Glutamatergic neuron (in vitro differentiated cells): ENCODE data around the gene OPTC. TPM values are rescaled to one million over a fixed set of nuclear protein-coding genes. Genes with fewer than 3 reads are reported as not detected.

ENCODE experiments used
- DNase-seq: peaks from one replicate; pipeline ENCODE4 v3.0.0; 2022
- H3K27ac Mint-ChIP-seq: one replicate; pipeline ENCODE4 v1.8.0; 2020; ENCODE audit warnings: mild to moderate bottlenecking, mixed read lengths, inconsistent platforms; ENCODE audit not compliant: unreplicated experiment
- H3K27me3 Mint-ChIP-seq: one replicate; pipeline ENCODE4 v1.8.0; 2020; ENCODE audit warnings: mild to moderate bottlenecking, moderate library complexity, mixed read lengths, inconsistent platforms; ENCODE audit not compliant: unreplicated experiment
- H3K36me3 Mint-ChIP-seq: one replicate; pipeline ENCODE4 v1.8.0; 2020; ENCODE audit warnings: mild to moderate bottlenecking, mixed read lengths, inconsistent platforms; ENCODE audit not compliant: unreplicated experiment
- H3K4me1 Mint-ChIP-seq: one replicate; pipeline ENCODE4 v1.8.0; 2020; ENCODE audit warnings: mild to moderate bottlenecking, low read depth, mixed read lengths, inconsistent platforms; ENCODE audit not compliant: unreplicated experiment
- H3K4me3 Mint-ChIP-seq: one replicate; pipeline ENCODE4 v1.8.0; 2020; ENCODE audit warnings: mild to moderate bottlenecking, mixed read lengths, inconsistent platforms; ENCODE audit not compliant: unreplicated experiment
- H3K9me3 Mint-ChIP-seq: one replicate; pipeline ENCODE4 v1.8.0; 2020; ENCODE audit warnings: mild to moderate bottlenecking, moderate library complexity, mixed read lengths, inconsistent platforms; ENCODE audit not compliant: unreplicated experiment
- total RNA-seq: library from RNA; stranded (reverse); fragmentation: NEBNext Ultra II Directional; extraction: Animal tissue kit (Norgen Biotek cat#: 25700); gene quantifications from one replicate; pipeline ENCODE4 v1.2.1, GENCODE V29; 2021; ENCODE audit not compliant: unreplicated experiment
- TF ChIP-seq, protein P1 (sequence below): fragments of 200-600 bp; sonication (generic); IDR thresholded peaks from one replicate; pipeline ENCODE4 v1.5.0; 2021; ENCODE audit not compliant: partially characterized antibody, unreplicated experiment

OPTC gene
- total RNA-seq, 1 donor from 2014 or later = not detected

DNA sequence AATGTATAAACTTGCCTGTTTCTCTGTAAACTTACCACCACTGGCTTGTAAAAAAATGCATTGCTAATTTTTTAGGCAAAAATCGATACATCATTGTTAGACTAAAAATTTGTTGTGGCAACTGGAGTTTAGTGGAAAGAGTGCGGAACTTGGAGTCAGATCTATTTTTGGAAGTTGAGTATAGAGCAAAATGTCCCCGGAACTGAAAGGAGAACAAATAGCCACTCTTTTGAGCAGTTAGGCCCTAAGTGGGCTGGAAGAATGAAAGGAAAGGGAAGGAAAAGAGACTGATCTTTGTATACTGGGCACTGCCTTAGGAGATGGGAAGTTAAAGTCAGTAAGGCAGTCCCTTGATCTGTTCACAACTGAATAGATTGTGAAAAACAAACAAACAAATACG is 30.2 kb downstream of the OPTC start:
- Mint-ChIP-seq H3K36me3 (no peaks in the 10 kb centered on the region), H3K4me3 (no peak overlapping the region), H3K27me3 (peaks cover 11% of the 10 kb centered on the region), H3K4me1 (peaks cover 13% of the 10 kb centered on the region), H3K9me3 (peaks cover 3% of the 10 kb centered on the region), H3K27ac (no peak overlapping the region)
- TF ChIP-seq, protein P1, sequence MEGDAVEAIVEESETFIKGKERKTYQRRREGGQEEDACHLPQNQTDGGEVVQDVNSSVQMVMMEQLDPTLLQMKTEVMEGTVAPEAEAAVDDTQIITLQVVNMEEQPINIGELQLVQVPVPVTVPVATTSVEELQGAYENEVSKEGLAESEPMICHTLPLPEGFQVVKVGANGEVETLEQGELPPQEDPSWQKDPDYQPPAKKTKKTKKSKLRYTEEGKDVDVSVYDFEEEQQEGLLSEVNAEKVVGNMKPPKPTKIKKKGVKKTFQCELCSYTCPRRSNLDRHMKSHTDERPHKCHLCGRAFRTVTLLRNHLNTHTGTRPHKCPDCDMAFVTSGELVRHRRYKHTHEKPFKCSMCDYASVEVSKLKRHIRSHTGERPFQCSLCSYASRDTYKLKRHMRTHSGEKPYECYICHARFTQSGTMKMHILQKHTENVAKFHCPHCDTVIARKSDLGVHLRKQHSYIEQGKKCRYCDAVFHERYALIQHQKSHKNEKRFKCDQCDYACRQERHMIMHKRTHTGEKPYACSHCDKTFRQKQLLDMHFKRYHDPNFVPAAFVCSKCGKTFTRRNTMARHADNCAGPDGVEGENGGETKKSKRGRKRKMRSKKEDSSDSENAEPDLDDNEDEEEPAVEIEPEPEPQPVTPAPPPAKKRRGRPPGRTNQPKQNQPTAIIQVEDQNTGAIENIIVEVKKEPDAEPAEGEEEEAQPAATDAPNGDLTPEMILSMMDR = no peak
- no peak for DNase-seq

DNA sequence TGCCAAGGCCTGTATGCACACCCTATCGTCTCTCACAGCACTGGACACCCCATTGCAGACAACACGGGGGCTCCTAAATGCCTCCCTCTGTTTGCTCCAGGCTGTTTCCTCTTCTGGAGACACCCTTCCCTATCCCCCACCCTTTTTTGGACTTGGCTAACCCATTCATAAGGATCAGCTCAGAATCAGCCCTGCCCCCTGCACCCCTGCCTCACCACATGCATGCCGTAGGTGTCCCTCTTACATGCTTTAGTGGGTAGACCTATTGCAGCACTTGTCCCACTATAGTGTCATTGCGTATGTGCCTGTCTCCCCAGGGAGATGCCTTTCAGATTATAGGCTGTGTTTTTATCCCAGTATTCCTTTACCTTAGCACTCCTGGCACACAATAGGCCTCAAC is 30.9 kb downstream of the OPTC start:
- Mint-ChIP-seq H3K36me3 (no peaks in the 10 kb centered on the region), H3K9me3 (peaks cover 3% of the 10 kb centered on the region), H3K27me3 (peaks cover 11% of the 10 kb centered on the region), H3K4me3 (no peak overlapping the region), H3K27ac (no peak overlapping the region), H3K4me1 (peaks cover 13% of the 10 kb centered on the region)
- TF ChIP-seq, protein P1 = no peak
- DNase-seq = no peak

DNA sequence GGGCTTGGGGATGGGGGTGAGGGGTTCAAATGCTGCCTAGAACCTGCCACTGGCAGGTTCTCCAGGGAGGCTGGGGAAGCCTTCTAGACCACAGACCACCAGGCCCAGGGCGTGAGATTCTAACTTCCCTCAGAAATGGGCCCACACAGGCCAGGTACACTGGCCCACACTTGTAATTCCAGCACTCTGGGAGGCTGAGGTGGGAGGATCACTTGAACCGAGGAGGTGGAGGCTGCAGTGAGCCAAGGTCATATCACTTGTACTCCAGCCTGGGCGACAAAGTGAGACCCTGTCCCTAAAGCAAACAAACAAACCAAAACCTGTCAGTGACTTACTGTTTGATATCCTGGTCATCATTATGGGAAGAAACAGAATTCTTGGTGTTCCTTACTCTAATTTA is 31.7 kb downstream of the OPTC start:
- Mint-ChIP-seq H3K9me3 (peaks cover 3% of the 10 kb centered on the region), H3K4me1 (peaks cover 13% of the 10 kb centered on the region), H3K27ac (no peak overlapping the region), H3K4me3 (no peak overlapping the region), H3K36me3 (no peaks in the 10 kb centered on the region), H3K27me3 (peaks cover 7% of the 10 kb centered on the region)
- no peak for DNase-seq
- TF ChIP-seq, protein P1 = no peak

DNA sequence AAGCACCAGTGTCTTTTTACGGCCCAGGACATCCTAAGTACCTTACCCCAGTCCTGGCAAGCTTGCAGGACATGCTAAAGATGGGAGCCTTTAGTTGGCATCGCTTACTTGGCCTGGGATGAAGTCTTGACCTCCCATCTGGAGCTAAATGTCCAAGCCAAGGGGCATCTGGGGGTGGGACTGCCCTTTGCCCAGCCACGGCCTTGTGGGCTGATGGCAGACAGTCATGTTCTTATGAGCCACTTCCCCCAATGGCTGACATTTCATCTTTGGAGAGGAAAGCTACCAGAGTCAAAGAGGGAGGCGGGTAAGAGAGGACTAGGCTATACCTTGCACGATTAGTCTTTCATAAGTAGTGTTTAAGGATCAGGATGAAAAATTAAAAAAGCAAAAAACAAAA is 32.2 kb downstream of the OPTC start:
- peaks cover 4% of the 10 kb centered on the region for H3K27me3 Mint-ChIP-seq
- H3K36me3 Mint-ChIP-seq = no peaks in the 10 kb centered on the region
- no peak overlapping the region for H3K27ac Mint-ChIP-seq
- TF ChIP-seq, protein P1 = no peak
- H3K4me1 Mint-ChIP-seq = peaks cover 13% of the 10 kb centered on the region
- H3K9me3 Mint-ChIP-seq = peaks cover 4% of the 10 kb centered on the region
- DNase-seq = no peak
- H3K4me3 Mint-ChIP-seq = no peak overlapping the region

DNA sequence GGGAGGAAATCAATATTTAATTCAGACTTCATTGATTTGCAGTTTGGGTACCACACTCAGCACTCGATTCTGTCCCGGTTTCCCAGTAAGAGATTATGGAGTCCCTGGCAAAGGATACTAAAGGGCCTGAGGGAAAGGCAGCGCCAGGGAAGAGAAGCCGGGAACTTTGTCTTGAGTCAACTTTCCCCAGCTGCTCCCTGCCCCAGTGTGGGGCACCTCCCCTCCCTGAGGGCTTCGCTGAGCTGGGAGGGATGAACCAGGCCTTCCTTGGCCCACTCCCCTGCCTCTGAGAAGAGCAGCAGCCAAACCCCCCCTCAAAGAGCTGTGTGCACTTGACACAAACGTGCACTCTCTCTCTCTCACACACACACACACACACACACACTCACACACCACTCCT is 32.6 kb downstream of the OPTC start:
- Mint-ChIP-seq H3K36me3 (no peaks in the 10 kb centered on the region), H3K4me3 (no peak overlapping the region), H3K27ac (no peak overlapping the region), H3K27me3 (peaks cover 4% of the 10 kb centered on the region), H3K4me1 (peaks cover 11% of the 10 kb centered on the region), H3K9me3 (peaks cover 5% of the 10 kb centered on the region)
- DNase-seq = no peak
- TF ChIP-seq, protein P1 = no peak
